HG03103 (cell line): ENCODE data around the gene CRTC3.
"Not testable (repeated sequence)": the region's sequence is repeated elsewhere in the genome, so short reads cannot be mapped to it uniquely, and the experiment has no call there.

Experiments used
- ATAC-seq: cut with Tn5 transposase; IDR thresholded peaks from one replicate; pipeline ENCODE4 v1.9.1; 2021; ENCODE audit warnings: low read depth; ENCODE audit not compliant: unreplicated experiment

Gene CRTC3

GRCh38 chr15:90667073-90667754, 137.5 kb downstream of the CRTC3 start:
- ATAC-seq = no peak

- not testable (repeated sequence) for ATAC-seq
Observed at GRCh38 chr15:90667755-90668345, 138.1 kb downstream of the CRTC3 start.

GRCh38 chr15:90670631-90671030, 140.9 kb downstream of the CRTC3 start:
- not testable (repeated sequence) for ATAC-seq

- ATAC-seq = no peak
Observed at GRCh38 chr15:90671216-90671615, 141.5 kb downstream of the CRTC3 start.

GRCh38 chr15:90673357-90673756, 143.6 kb downstream of the CRTC3 start:
- not testable (repeated sequence) for ATAC-seq

GRCh38 chr15:90674476-90674875, 144.8 kb downstream of the CRTC3 start:
- no peak for ATAC-seq

- ATAC-seq = no peak
Observed at GRCh38 chr15:90675464-90675863, 145.7 kb downstream of the CRTC3 start.

- no peak for ATAC-seq
Observed at GRCh38 chr15:90677807-90678790, 148.4 kb downstream of the CRTC3 start.

- no peak for ATAC-seq
Observed at GRCh38 chr15:90679959-90680358, 150.2 kb downstream of the CRTC3 start.

GRCh38 chr15:90680371-90680935, 150.7 kb downstream of the CRTC3 start:
- no peak for ATAC-seq

- ATAC-seq = no peak
Observed at GRCh38 chr15:90681056-90681455, 151.3 kb downstream of the CRTC3 start.

- ATAC-seq = no peak
Observed at GRCh38 chr15:90681480-90681879, 151.8 kb downstream of the CRTC3 start.

- ATAC-seq = no peak
Observed at GRCh38 chr15:90683371-90683770, 153.6 kb downstream of the CRTC3 start.

- ATAC-seq = no peak
Observed at GRCh38 chr15:90683876-90684275, 154.2 kb downstream of the CRTC3 start.

GRCh38 chr15:90684281-90684680, 154.6 kb downstream of the CRTC3 start:
- ATAC-seq = no peak

GRCh38 chr15:90685591-90686434, 156.1 kb downstream of the CRTC3 start:
- ATAC-seq = peak; percentile 25

GRCh38 chr15:90686435-90687218, 156.9 kb downstream of the CRTC3 start:
- peak; percentile 65 for ATAC-seq

GRCh38 chr15:90689326-90689961, 159.7 kb downstream of the CRTC3 start:
- ATAC-seq = not testable (repeated sequence)

- ATAC-seq = no peak
Observed at GRCh38 chr15:90690585-90690984, 160.9 kb downstream of the CRTC3 start.
